Glutamatergic neuron (in vitro differentiated cells): ENCODE data around the gene SORT1. TPM values are rescaled to one million over a fixed set of nuclear protein-coding genes. Genes with fewer than 3 reads are reported as not detected.

Source experiments
- DNase-seq: peaks from one replicate; pipeline ENCODE4 v3.0.0; 2022
- H3K27ac Mint-ChIP-seq: one replicate; pipeline ENCODE4 v1.8.0; 2020; ENCODE audit warnings: mild to moderate bottlenecking, mixed read lengths, inconsistent platforms; ENCODE audit not compliant: unreplicated experiment
- H3K27me3 Mint-ChIP-seq: one replicate; pipeline ENCODE4 v1.8.0; 2020; ENCODE audit warnings: mild to moderate bottlenecking, moderate library complexity, mixed read lengths, inconsistent platforms; ENCODE audit not compliant: unreplicated experiment
- H3K36me3 Mint-ChIP-seq: one replicate; pipeline ENCODE4 v1.8.0; 2020; ENCODE audit warnings: mild to moderate bottlenecking, mixed read lengths, inconsistent platforms; ENCODE audit not compliant: unreplicated experiment
- H3K4me1 Mint-ChIP-seq: one replicate; pipeline ENCODE4 v1.8.0; 2020; ENCODE audit warnings: mild to moderate bottlenecking, low read depth, mixed read lengths, inconsistent platforms; ENCODE audit not compliant: unreplicated experiment
- H3K4me3 Mint-ChIP-seq: one replicate; pipeline ENCODE4 v1.8.0; 2020; ENCODE audit warnings: mild to moderate bottlenecking, mixed read lengths, inconsistent platforms; ENCODE audit not compliant: unreplicated experiment
- H3K9me3 Mint-ChIP-seq: one replicate; pipeline ENCODE4 v1.8.0; 2020; ENCODE audit warnings: mild to moderate bottlenecking, moderate library complexity, mixed read lengths, inconsistent platforms; ENCODE audit not compliant: unreplicated experiment
- total RNA-seq: library from RNA; stranded (reverse); fragmentation: NEBNext Ultra II Directional; extraction: Animal tissue kit (Norgen Biotek cat#: 25700); gene quantifications from one replicate; pipeline ENCODE4 v1.2.1, GENCODE V29; 2021; ENCODE audit not compliant: unreplicated experiment
- TF ChIP-seq, protein P1 (sequence below): fragments of 200-600 bp; sonication (generic); IDR thresholded peaks from one replicate; pipeline ENCODE4 v1.5.0; 2021; ENCODE audit not compliant: partially characterized antibody, unreplicated experiment

Gene SORT1
- total RNA-seq, 1 donor from 2014 or later: 53.2 TPM

DNA sequence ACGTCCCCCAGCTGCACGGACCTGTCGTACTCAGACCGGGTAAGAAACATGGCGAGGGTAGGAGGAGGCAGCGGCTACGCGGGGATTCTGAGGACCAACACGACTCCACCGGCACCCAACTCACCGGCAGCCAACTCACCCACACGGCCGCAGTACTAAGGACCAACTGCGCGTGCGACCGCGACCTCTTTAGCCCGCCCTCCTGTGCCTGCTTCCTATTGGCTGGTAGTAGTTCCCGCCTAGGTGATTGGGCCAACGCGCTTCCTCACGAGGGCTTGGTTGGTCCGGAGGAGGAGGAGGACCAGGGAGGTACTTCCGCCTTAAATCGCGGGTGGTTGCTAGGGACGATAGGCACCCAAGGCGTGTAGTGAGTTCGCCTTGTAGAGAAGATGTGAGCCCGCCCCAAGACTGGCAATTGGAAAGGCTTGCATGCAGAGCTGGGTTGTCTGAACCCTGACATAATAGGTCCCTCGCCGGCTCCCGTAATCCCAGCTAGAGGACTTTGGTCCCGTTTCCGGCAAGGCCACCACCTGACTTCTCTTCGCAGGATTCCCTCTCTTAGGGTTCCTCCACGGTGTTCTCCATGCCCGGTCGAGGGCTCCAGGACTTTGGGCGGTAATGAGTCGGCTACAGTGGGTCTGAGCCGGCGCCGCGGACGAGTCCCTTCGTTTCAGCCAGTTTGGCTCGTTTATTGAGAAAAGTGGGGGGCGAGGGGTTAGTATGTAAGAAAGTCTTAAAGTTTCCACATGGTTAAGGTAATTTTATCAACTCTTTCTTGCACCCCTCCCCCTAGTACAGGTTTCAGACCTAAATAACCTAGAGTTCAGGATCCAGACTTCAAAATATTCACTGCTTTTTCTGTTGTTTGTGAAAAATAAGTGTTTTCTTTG is 28.8 kb upstream of the SORT1 start, which contains the start of gene PSMA5:
PSMA5 (minus strand) TSS at position 168 of the 890 bp plus-strand sequence; CDS start at position 50, 118 bp downstream.
- TF ChIP-seq, protein P1, sequence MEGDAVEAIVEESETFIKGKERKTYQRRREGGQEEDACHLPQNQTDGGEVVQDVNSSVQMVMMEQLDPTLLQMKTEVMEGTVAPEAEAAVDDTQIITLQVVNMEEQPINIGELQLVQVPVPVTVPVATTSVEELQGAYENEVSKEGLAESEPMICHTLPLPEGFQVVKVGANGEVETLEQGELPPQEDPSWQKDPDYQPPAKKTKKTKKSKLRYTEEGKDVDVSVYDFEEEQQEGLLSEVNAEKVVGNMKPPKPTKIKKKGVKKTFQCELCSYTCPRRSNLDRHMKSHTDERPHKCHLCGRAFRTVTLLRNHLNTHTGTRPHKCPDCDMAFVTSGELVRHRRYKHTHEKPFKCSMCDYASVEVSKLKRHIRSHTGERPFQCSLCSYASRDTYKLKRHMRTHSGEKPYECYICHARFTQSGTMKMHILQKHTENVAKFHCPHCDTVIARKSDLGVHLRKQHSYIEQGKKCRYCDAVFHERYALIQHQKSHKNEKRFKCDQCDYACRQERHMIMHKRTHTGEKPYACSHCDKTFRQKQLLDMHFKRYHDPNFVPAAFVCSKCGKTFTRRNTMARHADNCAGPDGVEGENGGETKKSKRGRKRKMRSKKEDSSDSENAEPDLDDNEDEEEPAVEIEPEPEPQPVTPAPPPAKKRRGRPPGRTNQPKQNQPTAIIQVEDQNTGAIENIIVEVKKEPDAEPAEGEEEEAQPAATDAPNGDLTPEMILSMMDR: no peak
- Mint-ChIP-seq H3K4me1 (peaks cover 12% of the 10 kb centered on the region), H3K27ac (peak within 1 kb of the TSS; percentile 67), H3K36me3 (no peaks in the 10 kb centered on the region), H3K9me3 (no peaks in the 10 kb centered on the region), H3K4me3 (peak within 1 kb of the TSS; percentile 84), H3K27me3 (no peaks in the 10 kb centered on the region)
- peak; percentile 91 for DNase-seq

DNA sequence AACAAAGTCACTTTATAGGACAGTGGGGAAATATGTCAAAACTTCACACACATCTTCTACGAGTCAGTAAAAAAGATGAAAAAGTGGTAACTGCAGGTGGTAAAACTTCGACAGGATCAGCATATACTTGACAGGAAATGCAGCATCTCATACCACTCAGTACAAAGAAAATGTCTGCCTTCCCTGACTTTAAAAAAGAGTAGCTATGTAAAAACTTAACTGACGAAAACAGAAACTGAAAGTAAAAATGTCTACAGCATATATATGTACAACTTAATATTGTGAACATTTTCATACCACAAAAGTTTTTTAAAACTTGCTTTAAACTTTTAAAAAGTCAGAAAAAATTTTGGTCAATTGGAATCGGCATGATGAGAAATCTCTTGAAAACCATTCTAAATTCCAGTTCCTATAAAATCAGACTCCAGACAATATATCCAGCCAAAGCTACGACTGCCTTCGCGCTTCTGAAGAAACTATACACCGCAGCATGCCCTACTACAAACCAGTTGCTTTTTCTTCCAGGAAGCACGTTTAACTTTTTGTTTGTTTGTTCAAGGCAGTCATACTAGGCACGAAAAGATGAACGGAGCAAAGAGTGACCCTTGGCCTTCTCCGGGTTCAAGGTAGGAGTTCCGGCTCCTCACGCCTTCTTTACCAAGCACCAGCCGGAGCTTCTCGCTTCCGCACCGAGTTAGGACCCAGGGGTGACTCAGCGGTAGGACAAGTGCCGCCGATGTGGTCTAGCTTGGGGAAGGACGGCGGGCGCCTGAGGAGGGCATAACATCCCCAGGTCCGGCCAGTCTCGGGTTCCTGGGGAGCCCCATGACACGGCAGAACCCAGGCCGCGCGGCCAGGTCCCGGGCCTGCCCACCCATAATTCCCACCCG is 27.9 kb upstream of the SORT1 start:
- Mint-ChIP-seq H3K4me1 (peaks cover 12% of the 10 kb centered on the region), H3K27ac (peak overlapping the region; percentile 67), H3K4me3 (peak overlapping the region; percentile 84), H3K36me3 (no peaks in the 10 kb centered on the region), H3K9me3 (no peaks in the 10 kb centered on the region), H3K27me3 (no peaks in the 10 kb centered on the region)
- no peak for DNase-seq
- TF ChIP-seq, protein P1: no peak

DNA sequence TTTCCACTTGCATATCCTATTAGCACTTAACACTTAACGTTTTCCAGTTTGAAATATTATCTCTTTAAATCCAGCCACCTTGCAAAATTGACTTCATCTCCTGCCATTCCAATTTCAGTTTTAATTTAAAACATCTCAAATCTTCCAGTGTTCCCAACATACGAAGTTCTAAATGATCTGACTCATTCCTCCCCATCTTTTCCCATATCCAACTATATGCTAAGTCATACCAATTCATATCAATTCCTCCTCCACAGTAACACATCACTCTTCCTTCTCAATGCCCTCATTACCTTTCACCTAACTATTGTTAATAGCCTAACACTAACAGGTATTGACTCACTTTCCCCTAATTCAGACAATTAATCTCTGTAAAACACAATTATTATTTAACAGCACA is 25.8 kb upstream of the SORT1 start:
- Mint-ChIP-seq H3K4me1 (peaks cover 12% of the 10 kb centered on the region), H3K27ac (no peak overlapping the region), H3K9me3 (no peaks in the 10 kb centered on the region), H3K27me3 (no peaks in the 10 kb centered on the region), H3K4me3 (no peak overlapping the region), H3K36me3 (no peaks in the 10 kb centered on the region)
- TF ChIP-seq, protein P1: no peak
- no peak for DNase-seq

DNA sequence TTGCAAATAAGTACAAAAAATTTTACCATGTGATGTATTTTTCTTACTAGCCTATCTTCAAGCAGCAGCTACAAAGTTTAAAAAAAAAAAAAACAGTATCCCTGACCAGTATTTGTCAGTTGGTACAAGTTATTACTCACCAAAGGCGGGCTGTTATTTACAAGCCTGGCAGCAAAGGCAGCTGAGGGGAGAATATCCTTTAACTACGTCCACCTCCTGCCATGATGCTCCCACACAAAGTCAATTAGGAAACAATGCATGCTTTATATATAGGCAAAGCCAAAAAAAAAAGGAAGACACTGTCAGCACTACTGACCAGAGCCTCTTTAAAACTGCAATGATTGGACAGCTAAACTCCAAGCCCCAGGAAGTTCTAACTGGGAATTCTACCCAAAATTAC is 14.8 kb upstream of the SORT1 start:
- Mint-ChIP-seq H3K27me3 (no peaks in the 10 kb centered on the region), H3K27ac (no peak overlapping the region), H3K36me3 (no peaks in the 10 kb centered on the region), H3K4me3 (no peak overlapping the region), H3K9me3 (peaks cover 1% of the 10 kb centered on the region), H3K4me1 (peaks cover 5% of the 10 kb centered on the region)
- TF ChIP-seq, protein P1: no peak
- no peak for DNase-seq
